HG02588 (cell line): ENCODE data around the gene YTHDF1.
"Not testable (repeated sequence)": the region's sequence is repeated elsewhere in the genome, so short reads cannot be mapped to it uniquely, and the experiment has no call there.

ENCODE experiments used
- ATAC-seq: cut with Tn5 transposase; IDR thresholded peaks from one replicate; pipeline ENCODE4 v1.9.1; 2021; ENCODE audit warnings: mild to moderate bottlenecking, moderate library complexity; ENCODE audit not compliant: unreplicated experiment

Gene YTHDF1

DNA sequence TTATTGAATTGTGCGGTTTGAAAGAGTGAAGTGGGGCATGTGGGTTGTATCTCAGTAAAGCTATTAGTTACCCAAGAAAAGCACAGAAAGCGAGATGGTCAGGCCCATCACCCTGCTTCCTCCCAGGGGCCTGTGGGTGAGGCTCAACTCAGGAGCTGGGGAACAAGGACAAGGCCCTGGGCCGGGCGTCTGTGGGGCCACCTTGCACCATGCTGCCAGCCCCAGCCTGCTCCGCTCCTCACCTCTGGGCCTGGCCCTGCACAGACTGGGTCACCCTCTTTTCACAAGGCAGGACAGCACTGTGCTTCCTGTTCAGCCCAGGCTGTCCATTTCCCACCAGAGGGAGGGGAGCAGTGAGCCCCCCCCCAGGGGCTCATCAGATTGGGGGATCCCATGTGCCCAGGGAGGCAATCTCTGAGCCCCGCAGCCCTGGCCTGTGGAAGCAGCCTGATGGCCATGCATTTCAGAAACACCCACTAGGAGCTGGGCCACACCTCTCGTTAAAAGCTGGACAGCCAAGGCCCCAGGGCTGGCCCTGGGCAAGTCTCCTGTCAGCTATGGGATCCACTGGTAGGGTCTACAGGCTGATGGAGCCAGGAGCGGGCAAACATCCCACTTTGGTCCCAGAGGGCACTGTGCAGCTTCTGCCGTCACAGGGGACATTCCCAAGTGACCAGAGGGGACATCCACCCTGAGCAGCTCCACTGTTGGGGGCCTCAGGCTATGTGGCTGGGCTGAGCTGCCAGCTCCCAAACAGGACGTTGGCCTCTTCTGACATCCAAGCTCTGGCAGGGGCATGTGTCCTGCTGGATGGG, 55.9 kb downstream of the YTHDF1 start:
- no peak for ATAC-seq

DNA sequence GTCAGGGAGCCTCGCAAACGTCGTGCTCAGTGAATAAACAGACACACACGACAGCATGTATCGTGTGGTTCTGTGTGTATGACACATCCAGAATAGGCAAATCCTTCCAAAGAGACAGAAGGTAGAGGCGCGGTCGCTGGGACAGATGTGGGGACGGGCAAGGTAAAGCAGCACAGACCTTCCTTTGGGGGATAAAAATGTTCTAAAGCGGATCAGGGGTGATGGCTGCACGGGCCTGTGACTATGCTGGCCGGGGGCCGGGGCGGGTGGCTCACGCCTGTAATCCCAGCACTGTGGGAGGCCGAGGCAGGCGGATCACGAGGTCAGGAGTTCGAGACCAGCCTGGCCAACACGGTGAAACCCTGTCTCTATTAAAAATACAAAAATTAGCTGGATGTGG, 56.7 kb downstream of the YTHDF1 start:
- ATAC-seq: not testable (repeated sequence)

DNA sequence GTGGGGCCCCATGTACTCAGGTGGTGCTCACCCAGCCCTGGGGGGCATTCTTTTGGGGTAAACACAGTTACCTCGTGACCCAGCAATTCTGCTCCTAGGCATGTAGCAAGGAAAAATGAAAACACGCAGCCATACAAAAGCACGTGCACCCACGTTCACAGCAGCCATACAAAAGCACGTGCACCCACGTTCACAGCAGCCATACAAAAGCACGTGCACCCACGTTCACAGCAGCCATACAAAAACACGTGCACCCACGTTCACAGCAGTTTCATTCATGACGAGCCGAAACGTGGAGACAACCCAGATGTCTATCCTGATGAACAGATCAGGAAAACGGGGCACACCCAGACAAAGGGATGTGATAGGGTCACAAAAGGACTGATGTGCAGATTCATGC, 57.1 kb downstream of the YTHDF1 start:
- ATAC-seq: no peak

DNA sequence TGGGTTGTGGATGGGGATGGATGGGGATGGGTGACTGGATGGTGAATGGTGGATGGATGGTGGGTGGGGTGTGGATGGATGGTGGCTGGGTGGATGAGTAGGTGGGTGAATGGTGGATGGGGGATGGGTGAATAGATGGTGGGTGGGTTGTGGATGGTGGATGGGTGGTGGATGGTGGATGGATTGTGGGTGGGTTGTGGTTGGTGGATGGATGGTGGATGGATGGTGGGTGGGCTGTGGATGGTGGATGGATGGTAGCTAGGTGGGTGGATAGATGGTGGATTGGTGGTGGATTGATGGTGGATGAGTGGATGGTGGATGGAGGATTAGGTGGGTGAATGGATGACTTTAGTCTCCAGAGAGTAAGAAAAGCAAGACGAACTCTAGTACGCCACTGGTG, 57.6 kb downstream of the YTHDF1 start:
- ATAC-seq: no peak

DNA sequence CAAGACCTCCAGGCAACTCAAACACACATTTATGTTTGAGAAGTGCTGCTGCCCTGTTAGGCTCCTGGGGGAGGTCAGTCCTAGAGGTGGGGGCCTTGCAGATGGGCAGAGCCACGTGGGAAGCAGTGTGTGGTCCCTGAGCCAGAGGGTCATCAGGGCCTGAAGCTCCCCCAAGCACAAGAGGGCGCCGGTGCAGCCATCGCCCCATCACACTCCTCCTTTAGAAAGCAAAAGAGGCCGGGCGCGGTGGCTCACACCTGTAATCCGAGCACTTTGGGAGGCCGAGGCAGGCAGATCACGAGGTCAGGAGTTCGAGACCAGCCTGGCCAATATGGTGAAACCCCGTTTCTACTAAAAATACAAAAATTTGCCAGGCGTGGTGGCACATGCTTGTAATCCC, 58.5 kb downstream of the YTHDF1 start:
- not testable (repeated sequence) for ATAC-seq

DNA sequence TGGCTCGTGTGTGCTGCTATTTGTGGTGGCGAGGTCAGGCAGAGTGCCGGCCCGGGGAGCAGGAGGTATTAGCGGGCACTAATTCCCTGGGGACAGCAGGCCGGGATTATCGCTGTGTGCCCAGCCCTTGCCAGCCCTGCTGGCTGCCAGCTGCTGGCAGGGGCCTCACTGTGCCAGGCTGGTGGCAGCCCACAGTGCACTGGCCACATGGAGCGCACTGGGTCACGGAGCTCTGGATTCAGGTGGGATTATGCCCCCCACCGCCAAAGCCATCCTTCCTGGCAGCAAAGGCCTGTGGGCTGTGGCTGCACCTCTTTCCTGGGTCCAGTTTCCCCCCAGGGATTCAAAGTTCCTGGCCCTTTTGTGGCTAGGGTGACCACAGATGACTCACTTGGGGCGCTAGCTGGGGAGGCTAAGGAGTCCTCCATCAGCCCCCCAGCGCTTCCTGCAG, 59.7 kb downstream of the YTHDF1 start:
- ATAC-seq: no peak

DNA sequence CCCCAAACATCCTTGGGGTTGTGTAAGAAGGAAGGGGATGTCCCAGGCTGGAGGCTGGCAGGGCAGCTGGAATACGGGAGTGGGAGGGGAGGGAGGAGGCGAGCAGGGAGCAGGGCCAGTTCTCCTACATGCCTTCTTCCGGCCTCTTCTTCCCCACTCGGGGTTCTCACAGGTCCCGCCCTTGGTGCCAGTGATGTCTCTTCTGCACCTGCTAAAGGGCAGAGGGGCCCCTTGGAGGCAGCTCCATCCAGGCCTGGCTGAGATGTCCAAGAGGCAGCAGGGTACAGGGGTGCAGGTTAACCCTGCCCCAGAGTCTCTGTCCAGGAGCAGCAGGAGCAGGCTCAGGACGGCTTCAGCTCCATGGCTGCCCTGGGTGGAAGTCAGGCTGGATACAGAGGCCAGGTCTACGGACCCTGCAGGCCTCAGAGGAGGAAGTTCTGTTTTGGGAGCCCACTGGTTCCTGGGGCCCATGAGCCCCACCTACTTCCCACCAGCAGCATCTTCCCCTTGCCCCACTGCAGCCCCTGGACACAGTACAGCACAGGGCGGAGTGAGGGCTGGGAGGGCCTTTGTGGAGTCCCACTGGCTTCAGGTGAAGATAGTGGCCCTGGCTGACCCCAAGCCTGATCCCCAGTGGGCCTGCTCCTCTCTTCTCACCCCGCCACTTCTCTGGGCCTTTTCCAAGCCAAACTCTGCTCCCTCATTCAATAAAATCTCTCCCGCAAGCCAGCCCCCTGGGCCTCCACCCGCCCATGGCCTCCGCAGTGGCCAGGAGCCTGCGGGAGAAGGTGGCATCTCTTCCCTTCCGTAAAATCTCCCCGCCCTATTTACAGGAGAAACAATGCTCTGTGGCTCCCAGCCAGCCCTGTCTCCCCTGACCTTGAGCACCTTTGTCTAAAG, 60.4 kb downstream of the YTHDF1 start:
- ATAC-seq: no peak

DNA sequence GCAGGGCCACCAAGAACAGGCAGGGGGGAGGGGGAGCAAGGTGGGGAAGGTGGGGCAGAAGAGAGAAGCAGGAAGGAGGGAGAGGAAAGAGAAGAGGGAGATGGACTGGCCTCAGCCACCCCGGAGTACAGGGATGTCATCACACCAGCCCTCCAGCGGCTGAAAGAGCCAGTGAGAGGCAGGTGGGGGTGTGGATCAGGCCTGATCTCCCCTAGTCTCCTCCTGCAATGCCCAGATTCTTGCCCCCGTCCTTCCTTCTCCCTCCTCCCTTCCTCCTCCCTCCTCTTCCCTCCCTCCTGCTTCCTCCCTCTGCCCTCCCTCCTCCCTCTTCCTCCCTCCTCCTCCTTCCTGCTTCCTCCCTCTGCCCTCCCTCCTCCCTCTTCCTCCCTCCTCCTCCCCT, 61.5 kb downstream of the YTHDF1 start:
- ATAC-seq: no peak

DNA sequence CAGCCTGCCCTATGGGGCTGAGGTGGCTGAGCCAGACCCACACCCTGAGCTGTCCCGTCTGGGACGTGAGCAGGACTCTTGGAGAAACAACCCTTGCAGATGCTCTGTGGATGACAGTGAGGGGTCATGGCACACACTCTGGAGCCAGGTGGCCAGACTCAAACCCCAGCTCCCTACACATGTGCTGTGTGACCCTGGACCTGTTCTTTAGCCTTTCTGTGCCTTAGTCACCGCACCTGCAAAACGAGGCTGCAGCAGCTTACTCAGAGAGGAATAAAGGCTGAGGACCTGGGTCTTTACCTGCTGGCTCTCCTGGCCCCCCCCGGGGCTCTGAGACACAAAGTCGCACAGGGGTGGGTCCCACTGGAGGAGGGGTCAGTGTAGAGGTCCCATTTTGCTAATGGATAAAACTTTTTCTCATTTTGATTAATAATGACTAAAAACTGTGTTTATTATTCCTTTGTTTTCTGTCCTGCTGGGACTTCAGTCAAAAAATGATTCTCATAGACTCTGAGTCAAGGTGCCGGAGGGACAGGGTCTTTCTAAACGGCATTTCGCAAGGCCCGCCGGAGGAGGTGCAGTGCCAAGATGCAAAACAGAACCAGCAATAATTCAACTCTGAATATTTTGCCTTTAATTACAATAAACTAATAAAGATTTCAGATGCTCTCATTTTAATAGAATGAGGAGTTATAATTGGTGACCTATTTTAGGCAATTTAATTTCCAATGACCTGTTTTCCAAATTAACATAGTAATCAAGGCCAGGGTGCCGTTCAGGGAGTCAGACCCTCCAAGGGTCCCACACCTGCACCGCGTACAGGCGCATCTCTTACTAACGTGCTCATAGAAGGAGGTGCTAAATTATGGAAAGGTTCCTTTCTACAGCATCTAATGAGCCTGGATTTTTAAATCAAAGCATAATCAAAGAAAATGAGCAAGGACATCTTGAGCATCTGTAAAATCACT, 62.4 kb downstream of the YTHDF1 start:
- no peak for ATAC-seq

DNA sequence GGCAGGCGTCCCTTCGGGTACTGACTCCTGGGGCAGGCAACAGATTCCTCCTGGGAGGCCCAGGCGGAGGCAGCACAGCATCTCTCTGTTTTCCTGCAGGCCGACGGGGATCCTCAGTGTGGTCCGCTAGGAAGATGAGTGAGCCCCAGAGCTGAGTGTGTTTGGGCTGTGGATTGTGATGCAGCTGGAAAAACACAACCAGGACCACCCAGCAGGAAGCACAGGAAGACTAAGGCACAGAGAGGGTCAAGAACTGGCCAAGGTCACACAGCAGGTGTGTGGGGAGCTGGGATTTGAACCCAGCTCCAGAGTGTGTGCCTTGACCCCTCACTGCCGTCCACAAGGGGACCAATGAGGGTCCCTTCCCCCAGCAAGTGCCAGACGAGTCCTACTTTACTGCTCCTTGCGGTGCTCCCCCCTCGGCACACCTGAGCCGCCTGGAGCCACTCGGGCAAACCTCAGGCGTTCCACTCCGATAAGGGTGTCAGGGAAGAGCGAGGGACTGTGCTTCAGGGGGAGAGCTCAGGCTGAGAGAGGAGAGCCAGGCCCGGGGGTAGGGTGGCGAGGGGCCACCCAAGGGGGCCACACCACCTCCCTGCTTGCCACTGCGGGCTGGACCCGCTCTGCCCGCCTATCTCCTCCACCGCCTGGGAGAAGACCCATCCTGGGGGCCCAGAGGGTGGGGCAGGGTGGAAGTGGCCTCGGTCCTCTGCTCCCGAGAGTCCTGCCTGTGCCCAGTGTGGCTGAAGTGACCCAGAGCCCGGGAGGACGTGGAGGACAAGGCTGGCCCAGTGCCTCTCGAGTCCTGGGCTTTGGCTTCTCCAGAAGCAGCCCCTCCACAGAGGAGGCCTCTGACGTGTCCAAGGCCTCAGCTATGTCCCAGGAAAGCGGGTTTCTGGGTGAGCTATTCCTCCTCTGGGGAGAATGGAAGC, 63.3 kb downstream of the YTHDF1 start:
- no peak for ATAC-seq

DNA sequence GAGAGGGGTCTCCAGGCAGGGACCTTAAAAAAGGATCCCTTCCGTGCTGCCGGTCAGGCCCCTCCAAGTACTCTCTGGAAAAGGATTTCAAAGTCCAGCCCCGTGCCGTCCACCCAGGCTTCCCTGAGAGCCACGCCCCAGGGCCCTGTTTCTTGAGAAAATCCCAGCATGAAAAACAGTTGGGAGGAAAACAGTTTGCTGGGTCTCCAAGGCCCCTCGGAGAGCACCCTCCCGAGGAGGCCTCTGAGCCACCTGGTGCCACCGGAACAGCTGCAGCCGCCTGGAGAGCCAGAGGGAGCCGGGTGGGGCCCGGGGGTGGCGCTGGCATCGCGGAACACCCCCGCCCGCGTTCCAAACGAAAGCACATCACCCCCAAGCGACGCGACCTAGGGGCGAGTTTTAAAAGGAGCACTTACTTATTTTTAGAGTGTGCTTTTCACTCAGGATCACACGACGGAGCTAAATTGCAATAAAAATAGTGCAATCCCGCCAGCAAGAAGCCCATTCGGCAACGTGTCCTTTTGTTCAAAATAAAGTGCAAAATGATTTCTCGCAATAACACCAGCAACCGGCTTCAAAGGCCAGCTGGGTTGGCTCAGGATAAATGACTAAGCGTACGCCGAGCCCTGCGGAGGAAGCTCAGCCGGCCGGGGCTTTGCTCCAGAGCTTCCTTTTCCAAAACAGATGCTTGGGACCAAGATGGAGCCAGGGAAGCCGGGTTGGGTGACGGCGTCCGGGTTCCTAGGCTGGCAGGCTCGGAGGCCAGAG, 64.2 kb downstream of the YTHDF1 start:
- ATAC-seq: no peak

DNA sequence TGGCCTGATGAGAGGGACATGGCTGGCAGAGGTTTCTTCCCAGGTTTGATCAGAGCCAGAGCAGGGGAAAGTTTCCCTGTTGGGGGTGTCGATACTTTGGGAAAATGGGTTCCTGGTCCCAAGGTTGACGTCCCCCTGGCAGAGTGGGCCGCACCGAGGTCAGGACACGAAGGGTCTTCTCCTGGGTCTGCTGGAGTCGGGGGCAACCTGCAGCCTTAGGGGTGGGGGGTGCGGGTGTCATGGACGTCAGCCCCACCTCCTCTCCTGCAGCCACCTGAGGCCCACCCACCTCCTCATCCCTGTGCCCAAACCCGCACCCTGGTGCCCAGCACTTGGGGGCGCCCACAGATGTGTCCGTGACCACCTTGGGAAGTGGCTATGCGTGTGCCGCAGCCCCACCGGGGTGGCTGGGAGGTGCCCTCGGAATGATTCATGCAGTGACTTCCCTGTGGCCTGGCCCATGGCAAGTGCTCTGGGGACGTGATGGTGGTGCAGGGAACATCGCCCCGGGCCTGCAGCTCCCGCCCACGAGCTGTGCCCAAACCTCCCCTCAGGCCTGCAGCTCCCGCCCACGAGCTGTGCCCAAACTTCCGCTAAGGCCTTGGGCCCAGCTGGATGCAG, 64.9 kb downstream of the YTHDF1 start:
- no peak for ATAC-seq

DNA sequence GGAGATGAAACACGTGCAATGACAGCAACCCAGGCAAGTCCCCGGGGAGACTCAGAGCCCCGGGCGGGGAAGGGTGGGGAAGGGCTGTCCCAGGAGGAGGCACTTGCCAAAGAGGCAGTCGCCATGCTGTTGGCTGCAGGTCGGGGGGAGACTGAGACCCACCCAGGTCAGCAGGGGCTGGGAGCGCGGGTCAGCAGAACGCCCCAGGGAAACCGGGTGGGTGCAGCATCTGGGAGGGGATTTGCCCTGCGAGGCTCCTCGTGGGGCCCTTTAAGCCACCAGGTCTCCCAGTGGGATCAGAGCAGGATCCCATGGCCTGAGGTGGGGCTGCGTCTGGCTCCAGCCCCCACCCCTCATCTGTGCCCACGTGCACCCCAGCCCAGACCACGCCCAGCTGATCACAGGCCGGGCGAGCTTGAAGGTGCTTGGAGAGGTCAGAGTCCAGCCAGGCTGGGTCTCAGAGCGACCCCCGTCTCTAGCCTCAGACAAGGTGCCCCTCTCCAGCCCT, 65.5 kb downstream of the YTHDF1 start:
- no peak for ATAC-seq

DNA sequence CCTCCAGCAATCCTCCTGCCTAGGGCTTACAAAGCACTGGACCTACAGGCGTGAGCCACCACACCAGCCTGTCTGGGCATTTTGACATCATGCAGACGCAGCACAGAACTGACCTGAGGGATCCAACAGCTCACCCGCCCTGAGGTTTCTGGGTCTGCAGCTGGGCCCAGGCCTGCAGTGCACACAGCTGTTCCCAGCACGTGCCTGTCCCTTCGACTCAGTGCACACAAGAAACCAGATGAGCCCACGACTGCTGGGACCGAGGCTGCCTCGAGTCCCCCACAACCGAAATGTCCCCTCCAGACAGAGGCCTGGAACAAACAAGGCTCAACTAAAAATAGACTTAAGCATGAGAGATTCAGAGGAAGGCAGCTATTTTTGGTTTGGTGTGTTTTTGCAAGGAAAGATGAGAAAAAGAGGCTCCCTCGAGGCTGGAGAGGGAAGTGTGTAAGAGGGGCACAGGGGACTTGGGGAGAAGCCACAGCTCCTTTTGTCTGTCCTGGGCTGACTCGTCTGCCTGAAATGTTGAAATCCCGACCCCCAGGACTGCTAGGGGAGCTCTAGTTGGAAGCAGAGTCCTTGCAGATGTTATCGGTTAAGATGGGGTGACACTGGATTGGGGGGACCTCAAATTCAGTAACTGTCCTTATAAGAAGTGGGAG, 66.3 kb downstream of the YTHDF1 start:
- no peak for ATAC-seq

DNA sequence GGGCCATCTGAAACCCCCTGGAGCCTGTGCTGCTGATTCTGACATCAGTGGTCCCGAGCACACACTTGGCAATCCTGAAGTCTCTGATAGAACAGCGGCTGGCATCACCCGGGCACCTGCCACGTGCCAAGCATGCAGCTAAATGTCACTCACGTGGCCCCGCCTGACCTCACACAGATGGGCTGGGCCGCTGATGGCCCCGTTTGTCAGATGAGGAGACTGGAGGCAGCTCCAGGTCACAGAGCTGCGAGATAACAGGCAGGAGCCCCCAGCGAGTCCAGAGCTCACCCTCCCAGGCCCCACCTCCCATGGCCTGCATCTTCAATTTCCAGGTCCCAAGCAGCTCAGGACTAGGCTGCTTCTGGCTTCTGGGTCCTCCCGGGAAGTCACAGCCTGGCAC, 67.2 kb downstream of the YTHDF1 start:
- ATAC-seq: no peak

DNA sequence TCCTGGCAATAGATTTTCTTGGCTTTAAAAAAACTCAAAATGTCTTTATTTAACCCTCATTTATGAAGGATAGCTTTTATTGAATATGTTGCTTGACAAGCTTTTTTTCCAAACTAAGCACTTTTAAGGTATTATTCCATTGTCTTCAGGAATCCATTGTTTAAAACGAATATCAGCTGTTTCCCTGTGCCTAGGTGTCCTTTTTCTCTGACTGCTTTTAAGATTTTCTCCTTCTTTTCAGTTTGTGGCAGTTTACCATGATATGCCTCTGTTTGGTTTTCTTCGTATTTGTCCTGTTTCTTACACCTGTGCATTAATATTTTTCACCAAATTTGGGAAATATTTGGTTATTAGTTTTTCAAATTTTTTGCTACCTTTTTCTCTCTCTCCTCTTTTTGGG, 68.4 kb downstream of the YTHDF1 start:
- no peak for ATAC-seq
